OCI-LY7 (cell line): Measurements from ENCODE around the gene OSBPL6. TPM values are rescaled to one million over a fixed set of nuclear protein-coding genes. Genes with fewer than 3 reads are reported as not detected.

Source experiments
- BruUV-seq: library from RNA; stranded (reverse); fragments of 400-500 nt; replicated peaks from 2 replicates; lab custom pipeline; 2021; lab: Mats Ljungman, UMichigan
- CTCF ChIA-PET: fragments of 300-600 bp; sonication (Branson Sonifier 250); formaldehyde crosslinking; loops from one replicate; lab custom pipeline; 2022; ENCODE audit warnings: antibody characterized with exemption; ENCODE audit not compliant: unreplicated experiment; lab: Charles Lee
- POLR2A ChIA-PET: fragments of 300-600 bp; sonication (Branson Sonifier 250); formaldehyde crosslinking; loops from one replicate; lab custom pipeline; 2022; ENCODE audit warnings: antibody characterized with exemption; lab: Charles Lee
- DNase-seq: peaks from one replicate; pipeline ENCODE4 v3.0.0-alpha.2; 2015; ENCODE audit warnings: low spot score
- H2AFZ ChIP-seq: fragments of 200-600 bp; sonication (generic), shearing (Covaris generic); 2 replicates; pipeline ENCODE4 v1.6.1; 2014; ENCODE audit warnings: mild to moderate bottlenecking, antibody characterized with exemption, low read length, moderate library complexity
- H3K27ac ChIP-seq: fragments of 200-600 bp; sonication (generic); 2 replicates; pipeline ENCODE4 v1.5.1; 2014; ENCODE audit warnings: mixed run types, low read depth, mild to moderate bottlenecking, moderate library complexity, low read length, inconsistent platforms; ENCODE audit not compliant: poor library complexity, severe bottlenecking
- H3K36me3 ChIP-seq: fragments of 200-600 bp; sonication (generic); 2 replicates; pipeline ENCODE4 v1.6.1; 2014; ENCODE audit warnings: mild to moderate bottlenecking, antibody characterized with exemption, low read length, moderate library complexity, mixed read lengths; ENCODE audit not compliant: insufficient read depth
- H3K4me1 ChIP-seq: fragments of 200-600 bp; sonication (generic); 2 replicates; pipeline ENCODE4 v1.5.1; 2014; ENCODE audit warnings: mild to moderate bottlenecking, low read length; ENCODE audit not compliant: insufficient read depth, poor library complexity, severe bottlenecking
- H3K4me2 ChIP-seq: fragments of 200-600 bp; sonication (generic); 2 replicates; pipeline ENCODE4 v1.6.1; 2014; ENCODE audit warnings: mild to moderate bottlenecking, low read length
- H3K4me3 ChIP-seq: fragments of 200-600 bp; sonication (generic); 2 replicates; pipeline ENCODE4 v1.5.1; 2014; ENCODE audit warnings: mild to moderate bottlenecking, low read depth, low read length; ENCODE audit not compliant: poor library complexity, severe bottlenecking
- H3K79me2 ChIP-seq: fragments of 200-600 bp; sonication (generic); 2 replicates; pipeline ENCODE4 v1.6.1; 2016; ENCODE audit warnings: low read depth, mild to moderate bottlenecking, low read length, moderate library complexity, mixed read lengths; ENCODE audit not compliant: insufficient read depth
- H3K9me2 ChIP-seq: fragments of 200-600 bp; sonication (generic); 2 replicates; pipeline ENCODE4 v1.6.1; 2016; ENCODE audit warnings: mild to moderate bottlenecking, low read length, mixed read lengths; ENCODE audit not compliant: insufficient read depth
- H3K9me3 ChIP-seq: fragments of 200-600 bp; sonication (generic); 2 replicates; pipeline ENCODE4 v1.6.1; 2014; ENCODE audit warnings: mild to moderate bottlenecking, mixed run types, low read length, mixed read lengths
- H4K20me1 ChIP-seq: fragments of 200-600 bp; sonication (generic); 2 replicates; pipeline ENCODE4 v1.6.1; 2014; ENCODE audit warnings: mild to moderate bottlenecking, antibody characterized with exemption, low read length, moderate library complexity, mixed read lengths; ENCODE audit not compliant: insufficient read depth
- EZH2phosphoT487 ChIP-seq: fragments of 200-600 bp; sonication (generic); IDR thresholded peaks from 2 replicates; pipeline ENCODE4 v1.6.1; 2018; ENCODE audit warnings: low read depth, borderline replicate concordance, mild to moderate bottlenecking, mixed run types, antibody characterized with exemption, low read length, moderate library complexity, mixed read lengths
- intact Hi-C: fragments of 100-400 bp; cut with micrococcal nuclease; formaldehyde crosslinking; loops from one replicate; pipeline ENCODE4 v1.10.0; 2022; ENCODE audit not compliant: unreplicated experiment
- total RNA-seq, 2 experiments: library from RNA; depleted of rRNA in 1 of 2; stranded (reverse); fragments of >200 nt in 1 of 2; shearing (Covaris generic) in 1 of 2; gene quantifications; 2 replicates each; pipeline ENCODE4 v1.2.3, GENCODE V29; 2014 to 2022
- TF ChIP-seq, protein P1 (sequence below): fragments of 200-600 bp; sonication (generic); conservative IDR thresholded peaks from 2 replicates; pipeline ENCODE4 v1.5.1; 2014; ENCODE audit warnings: mild to moderate bottlenecking, antibody characterized with exemption, low read length, moderate library complexity, mixed read lengths

OSBPL6 gene
- total RNA-seq, 2 experiments from 2014 or later = not detected

DNA sequence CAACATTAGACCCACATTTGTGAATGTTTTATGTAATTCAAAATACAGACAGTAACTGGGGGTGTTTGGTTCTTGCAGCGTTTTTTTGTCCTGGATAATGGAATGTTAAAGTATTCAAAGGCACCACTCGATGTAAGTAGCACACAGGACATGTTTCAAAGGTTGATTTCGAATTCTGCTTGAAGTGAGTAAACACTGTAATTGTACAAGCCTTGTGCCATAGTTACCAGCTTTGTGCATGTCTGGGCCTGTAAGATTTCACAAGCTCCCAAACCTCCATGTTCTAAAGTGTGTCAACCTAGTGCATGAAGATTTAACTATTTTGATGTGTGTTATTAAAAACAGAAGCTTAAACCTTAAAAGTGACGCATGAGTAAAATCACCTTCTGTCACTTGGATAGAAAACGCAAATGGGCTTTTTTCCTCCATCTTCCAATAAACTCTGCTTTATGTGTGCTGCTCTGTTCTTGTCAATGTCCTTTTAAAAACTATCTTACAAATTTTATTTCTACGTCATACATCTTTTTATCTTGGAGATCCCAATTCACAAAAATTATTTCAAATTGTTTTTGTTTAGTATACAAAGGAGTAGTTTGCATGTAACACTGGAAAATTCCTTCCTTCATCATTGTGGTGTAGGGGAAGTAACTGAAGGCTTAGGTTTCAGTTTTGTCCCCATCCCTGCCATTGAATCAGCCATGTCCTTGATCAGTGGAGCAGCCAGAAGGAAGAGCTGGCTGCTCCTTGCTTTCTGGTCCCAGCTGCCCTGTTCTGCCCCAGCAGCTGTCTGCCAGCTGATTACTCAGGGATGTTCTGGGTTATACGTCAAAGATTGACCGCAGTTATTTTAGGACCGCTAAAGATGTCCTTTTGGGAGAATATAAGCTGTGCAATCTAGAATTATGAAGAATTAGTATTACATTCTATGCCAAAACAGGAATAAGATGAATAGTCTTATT is 137.4 kb downstream of the OSBPL6 start:
- no peaks in the 10 kb centered on the region for H3K79me2 ChIP-seq
- ChIA-PET CTCF (no interaction called here), POLR2A (interaction anchor here (0.5 to 1.4 kb wide), 2 partner anchors 10 to 358 kb away, joined by 3 read pairs; no protein-coding TSS in a partner anchor)
- H3K9me3 ChIP-seq = no peaks in the 10 kb centered on the region
- DNase-seq = no peak
- no TSS peak for BruUV-seq
- H3K27ac ChIP-seq = no peak overlapping the region
- H3K4me2 ChIP-seq = no peak overlapping the region
- intact Hi-C loops = no loop called here
- H3K4me3 ChIP-seq = no peak overlapping the region
- no peaks in the 10 kb centered on the region for H3K36me3 ChIP-seq
- TF ChIP-seq, protein P1, sequence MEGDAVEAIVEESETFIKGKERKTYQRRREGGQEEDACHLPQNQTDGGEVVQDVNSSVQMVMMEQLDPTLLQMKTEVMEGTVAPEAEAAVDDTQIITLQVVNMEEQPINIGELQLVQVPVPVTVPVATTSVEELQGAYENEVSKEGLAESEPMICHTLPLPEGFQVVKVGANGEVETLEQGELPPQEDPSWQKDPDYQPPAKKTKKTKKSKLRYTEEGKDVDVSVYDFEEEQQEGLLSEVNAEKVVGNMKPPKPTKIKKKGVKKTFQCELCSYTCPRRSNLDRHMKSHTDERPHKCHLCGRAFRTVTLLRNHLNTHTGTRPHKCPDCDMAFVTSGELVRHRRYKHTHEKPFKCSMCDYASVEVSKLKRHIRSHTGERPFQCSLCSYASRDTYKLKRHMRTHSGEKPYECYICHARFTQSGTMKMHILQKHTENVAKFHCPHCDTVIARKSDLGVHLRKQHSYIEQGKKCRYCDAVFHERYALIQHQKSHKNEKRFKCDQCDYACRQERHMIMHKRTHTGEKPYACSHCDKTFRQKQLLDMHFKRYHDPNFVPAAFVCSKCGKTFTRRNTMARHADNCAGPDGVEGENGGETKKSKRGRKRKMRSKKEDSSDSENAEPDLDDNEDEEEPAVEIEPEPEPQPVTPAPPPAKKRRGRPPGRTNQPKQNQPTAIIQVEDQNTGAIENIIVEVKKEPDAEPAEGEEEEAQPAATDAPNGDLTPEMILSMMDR = no peak
- TF ChIP-seq EZH2phosphoT487 = no peak
- no peak overlapping the region for H2AFZ ChIP-seq
- H3K4me1 ChIP-seq = no peaks in the 10 kb centered on the region
- no peaks in the 10 kb centered on the region for H4K20me1 ChIP-seq
- H3K9me2 ChIP-seq = no peaks in the 10 kb centered on the region

DNA sequence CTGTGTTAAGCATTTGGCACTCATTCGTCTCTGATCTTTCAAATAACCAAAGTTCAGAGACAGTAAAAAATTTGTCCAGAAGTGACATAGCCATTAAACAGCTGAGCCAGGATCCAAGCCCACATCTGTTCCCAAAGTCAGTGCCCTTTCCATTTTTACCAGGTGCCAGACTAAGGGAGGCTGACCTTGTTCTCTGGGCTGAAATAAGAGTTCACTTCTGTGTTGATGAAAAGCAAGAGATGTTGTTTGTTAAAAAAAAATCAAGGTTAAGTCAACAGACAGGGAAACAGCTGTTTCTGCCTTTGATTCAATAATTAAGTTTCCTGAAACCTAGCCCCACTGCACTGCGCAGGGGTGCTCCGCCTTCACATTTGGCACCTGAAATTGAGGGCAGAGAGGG is 139.5 kb downstream of the OSBPL6 start:
- intact Hi-C loops = no loop called here
- H2AFZ ChIP-seq = no peak overlapping the region
- no peaks in the 10 kb centered on the region for H3K4me1 ChIP-seq
- no TSS peak for BruUV-seq
- no peak for DNase-seq
- H3K9me3 ChIP-seq = no peaks in the 10 kb centered on the region
- no peaks in the 10 kb centered on the region for H3K79me2 ChIP-seq
- ChIA-PET CTCF (no interaction called here), POLR2A (no interaction called here)
- no peak overlapping the region for H3K27ac ChIP-seq
- no peaks in the 10 kb centered on the region for H4K20me1 ChIP-seq
- no peak overlapping the region for H3K4me3 ChIP-seq
- H3K9me2 ChIP-seq = no peaks in the 10 kb centered on the region
- no peaks in the 10 kb centered on the region for H3K36me3 ChIP-seq
- H3K4me2 ChIP-seq = no peak overlapping the region
- TF ChIP-seq EZH2phosphoT487 = no peak
- TF ChIP-seq, protein P1 = no peak

DNA sequence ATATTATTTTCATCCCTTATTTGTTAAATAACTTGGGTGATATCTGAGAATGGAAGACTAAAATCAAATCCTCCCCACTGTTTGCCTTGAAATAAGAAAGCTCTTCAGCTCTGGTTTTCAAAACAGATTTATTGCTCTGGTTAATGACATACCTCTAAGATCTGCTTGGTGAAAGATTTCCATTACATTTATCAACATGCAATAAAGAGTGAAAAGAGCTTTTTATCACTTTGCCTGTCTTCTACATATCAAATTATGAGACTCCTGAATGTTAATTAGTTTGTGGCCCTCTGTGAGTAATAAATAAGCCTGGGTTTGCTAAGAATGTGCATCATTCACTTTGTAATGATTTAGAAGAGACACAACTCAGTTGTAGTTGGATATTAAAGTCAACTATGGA is 140.9 kb downstream of the OSBPL6 start:
- no TSS peak for BruUV-seq
- H3K79me2 ChIP-seq = no peaks in the 10 kb centered on the region
- DNase-seq = no peak
- H3K9me2 ChIP-seq = no peaks in the 10 kb centered on the region
- no peaks in the 10 kb centered on the region for H3K36me3 ChIP-seq
- no peaks in the 10 kb centered on the region for H3K4me1 ChIP-seq
- H3K27ac ChIP-seq = no peak overlapping the region
- no peak overlapping the region for H3K4me2 ChIP-seq
- intact Hi-C loops = no loop called here
- CTCF ChIA-PET = no interaction called here
- H2AFZ ChIP-seq = no peak overlapping the region
- no peaks in the 10 kb centered on the region for H3K9me3 ChIP-seq
- POLR2A ChIA-PET = no interaction called here
- no peak overlapping the region for H3K4me3 ChIP-seq
- TF ChIP-seq EZH2phosphoT487 = no peak
- TF ChIP-seq, protein P1 = no peak
- no peaks in the 10 kb centered on the region for H4K20me1 ChIP-seq
